Amygdala (tissue), 56 donors: ENCODE results near the gene AFF1.

Source experiments
- DNase-seq, 56 donors: peaks; one replicate each; lab custom pipeline; 2025; lab: John Stamatoyannopoulos, UW

The AFF1 gene

DNA sequence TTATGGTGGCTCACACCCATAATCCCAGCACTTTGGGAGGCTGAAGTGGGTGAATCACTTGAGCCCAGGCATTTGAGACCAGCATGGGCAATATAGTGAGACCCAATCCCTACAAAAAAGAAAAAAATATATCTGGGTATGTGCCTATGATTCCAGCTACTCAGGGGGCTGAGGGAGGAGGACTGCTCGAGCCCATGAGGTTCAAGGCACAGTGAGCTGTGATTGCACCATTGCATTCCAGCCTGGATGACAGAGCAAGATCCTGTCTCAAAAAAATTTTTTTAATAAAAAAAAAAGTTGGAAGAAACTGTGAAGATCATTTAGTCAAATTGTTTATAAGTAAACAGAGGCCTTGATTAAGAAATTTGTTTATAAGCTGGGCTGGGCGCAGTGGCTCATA lies 246.0 kb downstream of the AFF1 start:
- DNase-seq = no peak

DNA sequence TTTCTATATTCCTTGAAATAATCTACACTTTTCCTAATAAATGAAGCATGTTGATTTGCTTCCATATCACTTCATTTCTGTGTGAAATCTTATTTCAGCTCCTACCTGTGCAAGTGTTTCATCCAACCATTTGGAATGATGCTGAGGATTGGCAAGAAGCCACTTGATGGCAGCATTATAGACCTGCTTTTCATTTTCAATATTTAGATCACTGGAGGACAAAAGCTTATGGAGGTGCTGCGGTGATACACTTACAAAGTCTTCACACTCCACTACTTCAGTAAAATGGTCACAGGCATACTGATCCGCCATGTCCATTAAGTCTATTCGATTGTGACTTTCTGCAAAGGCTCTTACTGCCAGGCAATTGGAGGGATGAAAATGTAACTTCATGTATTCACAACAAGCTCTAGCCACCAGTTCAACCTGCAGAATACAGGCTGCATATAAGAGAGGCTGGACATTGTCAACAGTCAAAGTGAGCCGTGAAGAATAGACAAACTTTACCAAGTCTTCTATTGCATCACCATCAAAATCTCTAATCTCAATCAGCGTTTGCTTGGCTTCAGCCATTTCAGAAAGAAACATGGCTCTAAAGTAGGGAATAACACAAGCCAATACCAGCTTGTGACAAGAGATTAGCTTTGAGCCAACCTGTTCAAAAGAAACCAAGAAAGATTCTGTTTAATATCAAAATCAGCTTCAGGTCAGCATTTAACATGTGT lies 250.5 kb downstream of the AFF1 start:
- no peak for DNase-seq

DNA sequence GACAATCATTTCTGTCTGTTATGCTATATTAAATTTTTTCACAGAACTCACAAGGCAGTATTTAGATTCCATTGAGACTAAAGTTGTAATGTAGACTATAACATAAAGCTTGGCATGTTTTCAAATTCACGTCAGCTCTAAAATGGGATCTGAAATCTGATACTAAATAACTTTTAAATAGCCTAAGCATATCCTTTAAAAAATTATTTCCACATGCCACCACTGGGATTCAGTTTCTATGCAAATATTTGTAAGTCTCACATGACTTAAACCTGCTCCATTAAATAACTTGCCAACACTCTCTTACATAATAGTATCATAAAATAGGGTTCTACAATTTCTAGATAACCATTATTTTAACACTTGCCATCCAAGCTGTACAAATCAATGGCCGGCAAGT lies 253.2 kb downstream of the AFF1 start:
- DNase-seq = no peak

DNA sequence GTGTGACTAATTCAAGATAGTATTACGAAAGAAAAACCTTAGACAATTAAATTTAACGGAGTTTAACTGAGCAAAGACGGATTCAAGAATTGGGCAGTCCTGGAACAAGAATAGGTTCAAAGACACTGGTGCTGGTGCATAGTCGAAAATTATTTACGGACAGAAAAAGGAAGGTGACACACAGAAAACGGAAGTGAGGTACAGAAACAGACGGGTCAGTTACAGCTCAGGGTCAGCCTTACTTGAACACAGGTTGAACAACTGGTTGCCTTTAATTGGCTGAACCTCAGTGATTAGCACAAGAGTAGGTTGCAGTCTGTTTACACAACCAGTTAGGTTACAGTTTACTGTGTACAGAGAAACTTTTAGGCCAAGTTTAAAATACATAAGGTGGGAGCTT lies 254.1 kb downstream of the AFF1 start:
- no peak for DNase-seq
